HEK293 (cell line): Measurements from ENCODE around the gene SFXN3.

ENCODE experiments used
- AEBP2 ChIP-seq: fragments of 450-650 bp; formaldehyde crosslinking; IDR thresholded peaks from 2 replicates; pipeline ENCODE4 v1.5.1; 2016; ENCODE audit warnings: missing biosample characterization, missing genetic modification characterization, borderline replicate concordance
- CTCF ChIP-seq: fragments of 450-650 bp; formaldehyde crosslinking; IDR thresholded peaks from 2 replicates; pipeline ENCODE4 v1.5.1; 2016; ENCODE audit warnings: missing biosample characterization, missing genetic modification characterization
- GLI2 ChIP-seq: fragments of 450-650 bp; formaldehyde crosslinking; IDR thresholded peaks from 2 replicates; pipeline ENCODE4; 2017; ENCODE audit warnings: missing biosample characterization, missing genetic modification characterization, low read depth, borderline replicate concordance
- GLIS1 ChIP-seq: fragments of 450-650 bp; formaldehyde crosslinking; IDR thresholded peaks from 2 replicates; pipeline ENCODE4 v1.5.1; 2016; ENCODE audit warnings: missing biosample characterization, missing genetic modification characterization
- GLIS2 ChIP-seq: fragments of 450-650 bp; formaldehyde crosslinking; IDR thresholded peaks from 2 replicates; pipeline ENCODE4 v1.5.1; 2016; ENCODE audit warnings: missing biosample characterization, missing genetic modification characterization
- KLF16 ChIP-seq: fragments of 450-650 bp; formaldehyde crosslinking; IDR thresholded peaks from 2 replicates; pipeline ENCODE4 v1.5.1; 2017; ENCODE audit warnings: missing biosample characterization, missing genetic modification characterization
- KLF9 ChIP-seq: fragments of 450-650 bp; formaldehyde crosslinking; IDR thresholded peaks from 2 replicates; pipeline ENCODE4 v1.5.1; 2016; ENCODE audit warnings: missing biosample characterization, missing genetic modification characterization, low read depth
- SP2 ChIP-seq: fragments of 450-650 bp; formaldehyde crosslinking; IDR thresholded peaks from 2 replicates; pipeline ENCODE4 v1.5.1; 2016; ENCODE audit warnings: missing biosample characterization, missing genetic modification characterization
- SP7 ChIP-seq: fragments of 450-650 bp; formaldehyde crosslinking; IDR thresholded peaks from 2 replicates; pipeline ENCODE4 v1.5.1; 2016; ENCODE audit warnings: missing biosample characterization, missing genetic modification characterization
- TRIM28 ChIP-seq: IDR thresholded peaks from 2 replicates; pipeline ENCODE4 v1.6.1; 2011; ENCODE audit warnings: low read length, control low read depth, borderline replicate concordance
- WT1 ChIP-seq: fragments of 450-650 bp; formaldehyde crosslinking; IDR thresholded peaks from 2 replicates; pipeline ENCODE4 v1.5.1; 2016; ENCODE audit warnings: missing biosample characterization, missing genetic modification characterization
- ZBTB20 ChIP-seq: fragments of 450-650 bp; formaldehyde crosslinking; IDR thresholded peaks from 2 replicates; pipeline ENCODE4 v1.5.1; 2016; ENCODE audit warnings: missing biosample characterization, missing genetic modification characterization
- ZNF112 ChIP-seq: fragments of 450-650 bp; formaldehyde crosslinking; IDR thresholded peaks from 2 replicates; pipeline ENCODE4 v1.5.0; 2017; ENCODE audit warnings: missing biosample characterization, missing genetic modification characterization
- ZNF16 ChIP-seq: fragments of 450-650 bp; formaldehyde crosslinking; IDR thresholded peaks from 2 replicates; pipeline ENCODE4 v1.5.1; 2016; ENCODE audit warnings: low read depth, missing biosample characterization, missing genetic modification characterization
- ZNF248 ChIP-seq: fragments of 450-650 bp; formaldehyde crosslinking; IDR thresholded peaks from 2 replicates; pipeline ENCODE4 v1.5.1; 2017; ENCODE audit warnings: missing biosample characterization, missing genetic modification characterization
- ZNF266 ChIP-seq: fragments of 450-650 bp; formaldehyde crosslinking; IDR thresholded peaks from 2 replicates; pipeline ENCODE4 v1.5.1; 2016; ENCODE audit warnings: missing biosample characterization, missing genetic modification characterization, low read depth
- ZNF404 ChIP-seq: fragments of 450-650 bp; formaldehyde crosslinking; IDR thresholded peaks from 2 replicates; pipeline ENCODE4 v1.5.1; 2017; ENCODE audit warnings: missing biosample characterization, missing genetic modification characterization
- ZNF560 ChIP-seq: fragments of 450-650 bp; formaldehyde crosslinking; IDR thresholded peaks from 2 replicates; pipeline ENCODE4 v1.5.1; 2017; ENCODE audit warnings: missing biosample characterization, missing genetic modification characterization, borderline replicate concordance
- ZNF600 ChIP-seq: fragments of 450-650 bp; formaldehyde crosslinking; IDR thresholded peaks from 2 replicates; pipeline ENCODE4 v1.5.1; 2016; ENCODE audit warnings: missing biosample characterization, missing genetic modification characterization
- ZNF624 ChIP-seq: fragments of 450-650 bp; formaldehyde crosslinking; IDR thresholded peaks from 2 replicates; pipeline ENCODE4 v1.5.1; 2017; ENCODE audit warnings: missing biosample characterization, missing genetic modification characterization
- ZNF629 ChIP-seq: fragments of 450-650 bp; formaldehyde crosslinking; IDR thresholded peaks from 2 replicates; pipeline ENCODE4 v1.5.1; 2017; ENCODE audit warnings: missing biosample characterization, missing genetic modification characterization
- ZNF660 ChIP-seq: fragments of 450-650 bp; IDR thresholded peaks from 2 replicates; pipeline ENCODE4 v1.5.1; 2018; ENCODE audit warnings: missing biosample characterization, mild to moderate bottlenecking, missing genetic modification characterization
- TF ChIP-seq, protein P1 (sequence below): fragments of 450-650 bp; formaldehyde crosslinking; IDR thresholded peaks from 2 replicates; pipeline ENCODE4 v1.5.1; 2016; ENCODE audit warnings: missing biosample characterization, missing genetic modification characterization
- TF ChIP-seq, protein P2 (sequence below): fragments of 450-650 bp; formaldehyde crosslinking; IDR thresholded peaks from 2 replicates; pipeline ENCODE4 v1.5.0; 2017; ENCODE audit warnings: missing biosample characterization, missing genetic modification characterization, borderline replicate concordance
- TF ChIP-seq, protein P3 (sequence below): fragments of 450-650 bp; formaldehyde crosslinking; IDR thresholded peaks from 2 replicates; pipeline ENCODE4 v1.5.1; 2017; ENCODE audit warnings: missing biosample characterization, missing genetic modification characterization

The SFXN3 gene

DNA sequence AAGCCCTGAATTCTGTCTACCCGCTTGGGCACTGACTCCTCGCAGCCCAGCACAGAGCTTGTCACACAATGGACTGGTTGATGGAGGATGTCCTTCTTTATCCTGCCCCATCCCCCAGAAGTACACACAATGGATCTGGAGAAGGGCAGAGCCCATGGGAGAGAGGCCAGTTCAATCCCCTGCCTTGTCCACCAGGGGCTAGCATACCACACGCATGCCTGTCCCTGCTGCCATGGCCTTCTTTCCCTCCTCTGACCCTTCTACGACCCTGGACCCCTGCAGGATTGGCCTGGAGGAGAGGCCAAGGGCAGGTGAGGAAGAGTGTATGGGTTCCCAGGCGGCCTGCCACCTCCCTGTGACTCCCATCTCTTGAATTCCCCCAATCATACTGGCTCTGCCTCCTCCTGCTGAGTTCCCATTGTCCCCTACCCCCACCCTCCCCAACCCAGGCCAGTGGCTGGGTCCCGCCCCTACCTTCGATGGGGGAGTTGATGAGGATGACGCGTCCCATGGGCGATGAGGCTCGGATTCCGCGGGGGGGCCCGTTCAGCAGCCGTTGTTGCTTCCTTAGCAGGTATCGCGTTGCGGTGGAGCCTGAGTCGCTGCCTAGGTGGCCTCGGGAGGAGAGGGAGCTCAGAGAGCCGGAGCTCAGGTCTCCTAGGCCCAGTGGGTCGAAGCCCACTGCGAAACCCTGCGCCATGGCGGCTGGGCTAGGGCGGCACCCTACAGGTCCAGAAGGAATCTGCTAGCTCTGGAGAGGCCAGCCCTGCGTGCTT is 1.3 kb upstream of the SFXN3 start (continued):
- TF ChIP-seq CTCF (tag by site-specific recombination) (no peak), ZNF560 (tag by site-specific recombination) (no peak), AEBP2 (tag by site-specific recombination) (no peak), GLIS2 (0 out of 2 replicates have a peak, but pooled peaks have one; percentile 20), SP7 (0 out of 2 replicates have a peak, but pooled peaks have one; percentile 12), ZBTB20 (tag by site-specific recombination) (no peak), ZNF600 (peak; percentile 50; the same call in 1 of the 2 replicates), KLF16 (tag by site-specific recombination) (no peak), ZNF624 (tag by site-specific recombination) (no peak), ZNF404 (no peak), KLF9 (tag by site-specific recombination) (no peak), WT1 (tag by site-specific recombination) (no peak), SP2 (tag by site-specific recombination) (no peak), ZNF16 (tag by site-specific recombination) (no peak), TRIM28 (no peak), ZNF629 (tag by site-specific recombination) (peak; percentile 26; the same call in 1 of the 2 replicates), ZNF266 (tag by site-specific recombination) (no peak), ZNF112 (tag by site-specific recombination) (no peak), GLIS1 (tag by site-specific recombination) (peak; percentile 49; the same call in 1 of the 2 replicates), ZNF660 (tag by site-specific recombination) (no peak), GLI2 (tag by site-specific recombination) (no peak), ZNF248 (tag by site-specific recombination) (no peak)
- TF ChIP-seq, protein P1, sequence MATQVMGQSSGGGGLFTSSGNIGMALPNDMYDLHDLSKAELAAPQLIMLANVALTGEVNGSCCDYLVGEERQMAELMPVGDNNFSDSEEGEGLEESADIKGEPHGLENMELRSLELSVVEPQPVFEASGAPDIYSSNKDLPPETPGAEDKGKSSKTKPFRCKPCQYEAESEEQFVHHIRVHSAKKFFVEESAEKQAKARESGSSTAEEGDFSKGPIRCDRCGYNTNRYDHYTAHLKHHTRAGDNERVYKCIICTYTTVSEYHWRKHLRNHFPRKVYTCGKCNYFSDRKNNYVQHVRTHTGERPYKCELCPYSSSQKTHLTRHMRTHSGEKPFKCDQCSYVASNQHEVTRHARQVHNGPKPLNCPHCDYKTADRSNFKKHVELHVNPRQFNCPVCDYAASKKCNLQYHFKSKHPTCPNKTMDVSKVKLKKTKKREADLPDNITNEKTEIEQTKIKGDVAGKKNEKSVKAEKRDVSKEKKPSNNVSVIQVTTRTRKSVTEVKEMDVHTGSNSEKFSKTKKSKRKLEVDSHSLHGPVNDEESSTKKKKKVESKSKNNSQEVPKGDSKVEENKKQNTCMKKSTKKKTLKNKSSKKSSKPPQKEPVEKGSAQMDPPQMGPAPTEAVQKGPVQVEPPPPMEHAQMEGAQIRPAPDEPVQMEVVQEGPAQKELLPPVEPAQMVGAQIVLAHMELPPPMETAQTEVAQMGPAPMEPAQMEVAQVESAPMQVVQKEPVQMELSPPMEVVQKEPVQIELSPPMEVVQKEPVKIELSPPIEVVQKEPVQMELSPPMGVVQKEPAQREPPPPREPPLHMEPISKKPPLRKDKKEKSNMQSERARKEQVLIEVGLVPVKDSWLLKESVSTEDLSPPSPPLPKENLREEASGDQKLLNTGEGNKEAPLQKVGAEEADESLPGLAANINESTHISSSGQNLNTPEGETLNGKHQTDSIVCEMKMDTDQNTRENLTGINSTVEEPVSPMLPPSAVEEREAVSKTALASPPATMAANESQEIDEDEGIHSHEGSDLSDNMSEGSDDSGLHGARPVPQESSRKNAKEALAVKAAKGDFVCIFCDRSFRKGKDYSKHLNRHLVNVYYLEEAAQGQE = no peak
- TF ChIP-seq, protein P2, sequence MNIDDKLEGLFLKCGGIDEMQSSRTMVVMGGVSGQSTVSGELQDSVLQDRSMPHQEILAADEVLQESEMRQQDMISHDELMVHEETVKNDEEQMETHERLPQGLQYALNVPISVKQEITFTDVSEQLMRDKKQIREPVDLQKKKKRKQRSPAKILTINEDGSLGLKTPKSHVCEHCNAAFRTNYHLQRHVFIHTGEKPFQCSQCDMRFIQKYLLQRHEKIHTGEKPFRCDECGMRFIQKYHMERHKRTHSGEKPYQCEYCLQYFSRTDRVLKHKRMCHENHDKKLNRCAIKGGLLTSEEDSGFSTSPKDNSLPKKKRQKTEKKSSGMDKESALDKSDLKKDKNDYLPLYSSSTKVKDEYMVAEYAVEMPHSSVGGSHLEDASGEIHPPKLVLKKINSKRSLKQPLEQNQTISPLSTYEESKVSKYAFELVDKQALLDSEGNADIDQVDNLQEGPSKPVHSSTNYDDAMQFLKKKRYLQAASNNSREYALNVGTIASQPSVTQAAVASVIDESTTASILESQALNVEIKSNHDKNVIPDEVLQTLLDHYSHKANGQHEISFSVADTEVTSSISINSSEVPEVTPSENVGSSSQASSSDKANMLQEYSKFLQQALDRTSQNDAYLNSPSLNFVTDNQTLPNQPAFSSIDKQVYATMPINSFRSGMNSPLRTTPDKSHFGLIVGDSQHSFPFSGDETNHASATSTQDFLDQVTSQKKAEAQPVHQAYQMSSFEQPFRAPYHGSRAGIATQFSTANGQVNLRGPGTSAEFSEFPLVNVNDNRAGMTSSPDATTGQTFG (tag by site-specific recombination) = no peak
- TF ChIP-seq, protein P3, sequence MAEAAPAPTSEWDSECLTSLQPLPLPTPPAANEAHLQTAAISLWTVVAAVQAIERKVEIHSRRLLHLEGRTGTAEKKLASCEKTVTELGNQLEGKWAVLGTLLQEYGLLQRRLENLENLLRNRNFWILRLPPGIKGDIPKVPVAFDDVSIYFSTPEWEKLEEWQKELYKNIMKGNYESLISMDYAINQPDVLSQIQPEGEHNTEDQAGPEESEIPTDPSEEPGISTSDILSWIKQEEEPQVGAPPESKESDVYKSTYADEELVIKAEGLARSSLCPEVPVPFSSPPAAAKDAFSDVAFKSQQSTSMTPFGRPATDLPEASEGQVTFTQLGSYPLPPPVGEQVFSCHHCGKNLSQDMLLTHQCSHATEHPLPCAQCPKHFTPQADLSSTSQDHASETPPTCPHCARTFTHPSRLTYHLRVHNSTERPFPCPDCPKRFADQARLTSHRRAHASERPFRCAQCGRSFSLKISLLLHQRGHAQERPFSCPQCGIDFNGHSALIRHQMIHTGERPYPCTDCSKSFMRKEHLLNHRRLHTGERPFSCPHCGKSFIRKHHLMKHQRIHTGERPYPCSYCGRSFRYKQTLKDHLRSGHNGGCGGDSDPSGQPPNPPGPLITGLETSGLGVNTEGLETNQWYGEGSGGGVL = no peak
